GM18526 (cell line): Measurements from ENCODE around the gene EVA1B.

Source experiments
- POLR2A ChIP-seq: IDR thresholded peaks from 3 replicates; pipeline ENCODE4 v1.6.1; 2011; ENCODE audit not compliant: insufficient read length; ENCODE audit errors: extremely low read depth

EVA1B gene

DNA sequence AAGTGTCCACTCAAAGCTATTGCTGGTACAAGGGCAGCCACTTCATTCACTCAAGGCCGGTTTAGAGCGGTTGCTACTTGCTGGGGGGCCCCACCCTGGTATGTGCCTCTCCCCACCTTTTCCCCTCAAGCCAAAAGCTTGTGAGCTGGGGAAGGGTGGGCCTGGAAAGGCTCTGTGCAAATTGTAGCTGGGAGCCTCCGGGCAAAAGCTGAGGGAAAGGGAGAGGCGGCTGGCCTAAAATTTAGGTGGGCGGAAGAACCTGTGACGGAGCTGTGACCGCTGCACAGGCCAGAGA is 17.6 kb downstream of the EVA1B start:
- no peak for TF ChIP-seq POLR2A

- TF ChIP-seq POLR2A = no peak
Observed at GRCh38 chr1:36304970-36305914, 18.2 kb downstream of the EVA1B start.

DNA sequence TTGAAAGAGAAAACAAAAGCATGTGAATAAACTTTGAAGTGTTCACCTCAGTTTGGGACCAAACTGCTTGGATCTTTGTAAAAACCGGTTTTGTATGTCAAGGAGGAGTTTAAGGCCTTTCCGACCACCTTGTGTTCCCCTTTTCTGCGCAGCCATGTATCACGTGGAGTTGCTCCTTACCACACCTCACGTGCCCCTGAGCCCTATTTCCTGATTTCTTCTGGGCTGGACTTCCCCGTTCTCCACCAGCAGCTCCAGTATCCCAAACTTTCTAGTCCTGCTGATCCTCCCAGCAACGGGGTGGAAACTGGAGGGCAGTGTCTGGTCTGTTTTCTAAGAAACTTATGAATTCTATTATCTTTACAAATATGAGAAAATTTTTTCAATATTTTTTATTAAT is 18.9 kb downstream of the EVA1B start:
- no peak for TF ChIP-seq POLR2A

- no peak for TF ChIP-seq POLR2A
Observed at GRCh38 chr1:36303650-36304360, 19.6 kb downstream of the EVA1B start.

DNA sequence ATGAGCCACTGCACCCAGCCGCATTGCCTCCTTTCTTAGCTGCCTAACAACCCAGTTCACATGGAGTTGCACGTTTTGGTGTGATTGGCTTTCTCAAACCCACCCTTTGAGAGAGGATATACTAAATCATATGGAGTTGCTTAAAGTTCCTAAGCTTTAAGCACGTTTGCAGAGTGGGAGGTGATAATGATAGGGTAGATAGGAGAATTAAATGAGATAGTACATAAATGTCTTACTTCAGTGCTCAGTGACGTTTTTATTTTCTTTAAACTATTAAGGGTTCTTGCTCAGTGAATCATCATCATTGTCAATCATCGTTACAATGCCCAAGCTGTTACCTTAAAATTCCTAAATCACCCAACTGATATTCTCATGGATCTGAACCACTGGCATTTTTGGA is 20.2 kb downstream of the EVA1B start:
- TF ChIP-seq POLR2A = no peak

- TF ChIP-seq POLR2A = no peak
Observed at GRCh38 chr1:36301220-36301619, 22.2 kb downstream of the EVA1B start.

DNA sequence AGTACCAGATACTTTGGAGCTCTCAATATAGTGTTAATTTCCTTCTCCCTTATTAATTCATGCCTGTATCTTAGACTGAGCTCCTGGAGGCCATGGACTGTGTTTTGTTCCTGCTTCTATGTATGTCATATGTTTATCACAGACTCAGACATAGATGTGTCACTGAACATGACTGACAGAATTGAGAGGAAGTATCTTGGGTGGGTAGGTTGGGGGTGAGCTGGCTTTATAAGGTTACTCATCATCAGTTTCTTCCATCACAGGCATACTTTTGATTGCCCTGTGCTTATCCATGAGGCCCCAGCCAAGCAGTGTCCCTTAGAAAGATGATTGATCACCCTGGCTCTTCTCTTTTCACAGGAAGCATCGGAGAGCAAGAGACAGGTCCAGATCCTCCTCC is 22.9 kb downstream of the EVA1B start:
- TF ChIP-seq POLR2A = no peak

GRCh38 chr1:36298640-36299039 is 24.8 kb downstream of the EVA1B start:
- TF ChIP-seq POLR2A = no peak

- TF ChIP-seq POLR2A = no peak
Observed at GRCh38 chr1:36297062-36297461, 26.4 kb downstream of the EVA1B start.

DNA sequence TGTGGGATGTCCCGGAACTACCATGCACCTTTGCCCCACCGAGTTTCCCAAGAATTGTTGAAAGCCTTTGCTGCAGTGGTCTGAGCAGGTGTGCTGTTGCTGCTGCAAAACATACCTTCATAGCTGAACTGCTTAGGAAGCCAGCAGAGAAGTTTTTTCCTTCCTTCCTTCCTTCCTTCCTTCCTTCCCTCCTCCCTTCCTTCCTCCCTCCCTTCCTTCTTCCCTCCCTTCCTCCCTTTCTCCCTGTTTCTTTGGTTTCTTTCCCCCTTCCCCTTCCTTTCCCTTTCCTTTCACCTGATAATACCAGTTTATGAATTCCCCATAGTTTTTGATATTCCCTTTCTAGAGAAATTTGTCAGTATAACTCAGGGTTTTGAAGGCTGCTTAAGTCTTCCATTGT is 28.1 kb downstream of the EVA1B start:
- TF ChIP-seq POLR2A = no peak

GRCh38 chr1:36287595-36287994 is 35.9 kb downstream of the EVA1B start:
- no peak for TF ChIP-seq POLR2A

DNA sequence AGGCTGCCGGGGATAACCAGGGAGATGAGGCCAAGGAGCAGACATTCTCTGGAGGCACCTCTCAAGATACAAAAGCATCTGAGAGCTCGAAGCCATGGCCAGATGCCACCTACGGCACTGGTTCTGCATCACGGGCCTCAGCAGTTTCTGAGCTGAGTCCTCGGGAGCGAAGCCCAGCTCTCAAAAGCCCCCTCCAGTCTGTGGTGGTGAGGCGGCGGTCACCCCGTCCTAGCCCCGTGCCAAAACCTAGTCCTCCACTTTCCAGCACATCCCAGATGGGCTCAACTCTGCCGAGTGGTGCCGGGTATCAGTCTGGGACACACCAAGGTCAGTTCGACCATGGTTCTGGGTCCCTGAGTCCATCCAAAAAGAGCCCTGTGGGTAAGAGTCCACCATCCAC is 36.6 kb downstream of the EVA1B start:
- no peak for TF ChIP-seq POLR2A

DNA sequence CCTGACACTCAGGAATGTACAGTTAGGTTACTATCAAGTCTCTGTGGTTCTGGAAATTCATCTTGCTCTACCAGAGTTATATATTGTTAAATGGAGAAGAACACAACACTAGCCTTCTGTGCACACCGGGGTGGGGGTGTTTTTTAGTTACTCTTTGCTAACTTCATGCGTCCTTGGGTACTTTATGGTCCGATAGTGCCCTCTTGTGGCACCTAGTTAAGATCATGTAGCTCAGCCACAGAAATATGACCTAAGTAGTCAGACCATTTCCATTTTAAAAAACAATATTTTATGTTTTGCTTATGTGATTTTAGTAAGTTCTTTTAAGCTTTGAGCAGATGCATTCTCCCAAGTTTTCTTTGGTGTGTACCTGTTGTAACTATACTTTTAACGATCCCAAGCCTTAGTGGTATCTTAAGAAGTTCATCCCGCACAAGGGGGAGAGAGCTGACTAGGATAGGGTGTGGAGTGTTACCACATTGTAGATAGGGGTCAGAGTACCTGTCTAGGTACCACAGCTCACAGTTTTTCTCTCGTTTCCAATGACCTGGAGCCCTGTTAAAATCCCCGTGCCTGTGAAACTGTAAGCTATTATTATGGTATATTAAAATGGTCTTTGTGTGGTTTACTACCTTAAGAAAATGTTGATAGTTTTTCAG is 37.9 kb downstream of the EVA1B start:
- TF ChIP-seq POLR2A = no peak

DNA sequence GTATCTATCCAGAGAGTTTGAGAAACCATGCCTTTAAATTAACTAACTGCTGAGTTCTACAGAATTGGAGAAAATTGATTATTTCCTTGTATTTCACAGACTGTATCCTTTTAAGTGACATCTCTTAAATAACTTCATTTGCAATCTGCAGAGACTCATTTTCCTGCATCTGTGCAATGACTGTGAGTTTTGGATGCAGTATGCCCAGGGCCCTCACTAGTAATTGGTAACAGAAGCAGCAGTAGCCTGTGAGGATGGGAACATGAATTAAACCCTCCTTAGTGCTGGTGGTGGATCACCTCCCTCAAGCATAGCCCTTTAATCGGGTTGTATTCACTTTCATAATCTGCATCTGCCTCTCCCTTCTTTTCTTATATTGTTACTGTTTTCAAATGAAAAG is 38.9 kb downstream of the EVA1B start:
- no peak for TF ChIP-seq POLR2A

DNA sequence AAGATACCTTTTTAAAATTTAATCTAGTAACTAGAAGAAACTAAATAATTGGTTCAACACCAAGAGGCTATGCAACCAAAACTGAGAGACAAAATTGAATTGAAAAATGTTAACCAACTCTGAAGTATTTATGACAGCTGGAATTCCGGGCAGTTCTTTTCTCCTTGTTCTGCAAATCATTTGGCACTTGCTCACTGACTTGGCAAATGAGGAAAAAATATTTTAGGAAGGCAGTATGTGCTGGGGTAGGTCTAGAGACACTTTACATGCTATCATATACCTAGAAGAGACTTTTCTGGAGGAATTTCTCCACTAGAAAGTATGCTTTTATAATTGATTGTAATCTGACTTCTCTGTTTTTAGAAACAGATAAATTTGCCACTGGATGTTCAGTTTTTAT is 39.4 kb downstream of the EVA1B start:
- no peak for TF ChIP-seq POLR2A

DNA sequence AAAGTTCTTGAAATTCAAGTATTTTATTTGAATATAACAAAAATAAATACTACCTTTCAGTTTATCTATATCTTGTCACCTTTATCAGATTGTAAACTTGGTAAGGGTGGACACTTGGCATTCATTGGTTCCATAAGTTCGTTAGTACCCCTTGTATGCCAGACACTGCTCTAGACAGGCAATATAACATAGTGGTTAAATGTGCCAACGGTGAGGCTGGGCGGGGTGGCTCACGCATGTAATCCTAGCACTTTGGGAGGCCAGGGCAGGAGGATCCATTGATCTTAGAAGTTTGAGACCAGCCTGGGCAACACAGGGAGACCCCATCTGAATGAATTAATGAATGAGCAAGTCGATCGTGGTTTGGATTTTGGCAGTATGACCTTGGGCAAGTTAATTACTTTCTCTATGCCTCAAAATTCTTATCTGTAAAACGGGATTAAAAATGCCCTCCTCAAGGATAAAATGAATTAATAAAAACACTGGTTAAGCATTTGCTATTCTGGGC is 43.6 kb downstream of the EVA1B start:
- TF ChIP-seq POLR2A = no peak
